D721Med (cell line): ENCODE data around the gene SLC17A9.
A peak's percentile ranks its signal among the peaks of the same experiment; 100 is the strongest.

ENCODE experiments used
- DNase-seq: peaks from one replicate; pipeline ENCODE4 v3.0.0; 2011; ENCODE audit warnings: low spot score; ENCODE audit not compliant: insufficient read length
- FAIRE-seq: peaks from 2 replicates; lab custom pipeline; 2011; peaks lifted over from hg19 to GRCh38; lab: Jason Lieb, UNC
- CTCF ChIP-seq: IDR thresholded peaks from 2 replicates; pipeline ENCODE4 v1.5.1; 2012; ENCODE audit warnings: mild to moderate bottlenecking, control low read depth; ENCODE audit not compliant: insufficient read depth; ENCODE audit errors: missing control alignments

The SLC17A9 gene

GRCh38 chr20:62991196-62991807, 38.8 kb downstream of the SLC17A9 start:
- FAIRE-seq (no peak), DNase-seq (no peak)
- TF ChIP-seq CTCF = no peak

GRCh38 chr20:62991863-62992262, 39.4 kb downstream of the SLC17A9 start:
- no peak for TF ChIP-seq CTCF
- FAIRE-seq = no peak
- DNase-seq = no peak

- TF ChIP-seq CTCF = no peak
- DNase-seq (peak; percentile 88), FAIRE-seq (no peak)
These were observed 41.5 kb downstream of the SLC17A9 start for GRCh38 chr20:62993856-62994494.

- TF ChIP-seq CTCF = no peak
- FAIRE-seq (no peak), DNase-seq (no peak)
These were observed 42.4 kb downstream of the SLC17A9 start for GRCh38 chr20:62994869-62995281.

GRCh38 chr20:62995481-62995880, 43.0 kb downstream of the SLC17A9 start:
- TF ChIP-seq CTCF = no peak
- FAIRE-seq (no peak), DNase-seq (no peak)

GRCh38 chr20:62995898-62996595, 43.5 kb downstream of the SLC17A9 start:
- DNase-seq (no peak), FAIRE-seq (no peak)
- TF ChIP-seq CTCF = no peak

GRCh38 chr20:62996596-62996982, 44.1 kb downstream of the SLC17A9 start:
- FAIRE-seq (no peak), DNase-seq (no peak)
- TF ChIP-seq CTCF = no peak
